GM21360 (cell line): ENCODE data around the gene CITED4.

Experiments
- ATAC-seq: cut with Tn5 transposase; IDR thresholded peaks from one replicate; pipeline ENCODE4 v1.9.1; 2021; ENCODE audit warnings: mild to moderate bottlenecking, moderate library complexity; ENCODE audit not compliant: unreplicated experiment

CITED4 gene

GRCh38 chr1:40886318-40887011 is 24.3 kb upstream of the CITED4 start:
- ATAC-seq, result no peak

GRCh38 chr1:40884055-40884795 is 22.1 kb upstream of the CITED4 start:
- no peak for ATAC-seq

GRCh38 chr1:40880813-40881549 is 18.8 kb upstream of the CITED4 start:
- no peak for ATAC-seq

GRCh38 chr1:40879482-40880175 is 17.5 kb upstream of the CITED4 start:
- no peak for ATAC-seq

GRCh38 chr1:40878906-40879305 is 16.7 kb upstream of the CITED4 start:
- ATAC-seq, result no peak

- no peak for ATAC-seq
Observed at GRCh38 chr1:40877698-40878097, 15.5 kb upstream of the CITED4 start.

GRCh38 chr1:40876891-40877290 is 14.7 kb upstream of the CITED4 start:
- ATAC-seq, result no peak

GRCh38 chr1:40876436-40876761 is 14.2 kb upstream of the CITED4 start:
- no peak for ATAC-seq

- ATAC-seq, result no peak
Observed at GRCh38 chr1:40873863-40874472, 11.8 kb upstream of the CITED4 start.

GRCh38 chr1:40872276-40872675 is 10.1 kb upstream of the CITED4 start:
- ATAC-seq, result no peak

- no peak for ATAC-seq
Observed at GRCh38 chr1:40870135-40870728, 8.1 kb upstream of the CITED4 start.

- no peak for ATAC-seq
Observed at GRCh38 chr1:40868051-40868723, 6.0 kb upstream of the CITED4 start.

GRCh38 chr1:40861224-40862003 is 749 bp downstream of the CITED4 start:
- no peak for ATAC-seq

GRCh38 chr1:40860706-40861223 is 1.4 kb downstream of the CITED4 start:
- ATAC-seq, result no peak

- no peak for ATAC-seq
Observed at GRCh38 chr1:40858856-40859416, 3.2 kb downstream of the CITED4 start.

GRCh38 chr1:40857737-40858136 is 4.4 kb downstream of the CITED4 start:
- ATAC-seq, result no peak

GRCh38 chr1:40856656-40857302 is 5.4 kb downstream of the CITED4 start:
- ATAC-seq, result no peak

GRCh38 chr1:40856116-40856515 is 6.0 kb downstream of the CITED4 start:
- ATAC-seq, result no peak
